Heart right ventricle (tissue), 16 donors: ENCODE results near the gene KLF2. TPM values are rescaled to one million over a fixed set of nuclear protein-coding genes. Genes with fewer than 3 reads are reported as not detected.

ENCODE experiments used
- ATAC-seq, 8 donors: fragments of 200-7000 bp; cut with Tn5 transposase; one replicate each; pipeline ENCODE4 v1.9.1; 2020; ENCODE audit warnings: mild to moderate bottlenecking in 8 of 8, moderate library complexity in 8 of 8, moderate number of reproducible peaks in 1 of 8
- DNase-seq, 2 donors: peaks; one replicate each; pipeline ENCODE4 v3.0.0-alpha.2; 2020
- H3K27ac ChIP-seq, 10 donors: fragments of 200-600 bp; sonication (generic) in 2 of 10; one replicate each; pipeline versions ENCODE4 v1.5.0 to v1.8.0; 2020 to 2022; ENCODE audit warnings: mild to moderate bottlenecking in 3 of 10
- H3K27me3 ChIP-seq, 7 donors: fragments of 200-600 bp; one replicate each; pipeline ENCODE4 v1.8.0; 2021 to 2022; ENCODE audit warnings: mild to moderate bottlenecking in 2 of 7
- H3K36me3 ChIP-seq, 9 donors: fragments of 200-600 bp; sonication (generic) in 1 of 9; one replicate each; pipeline versions ENCODE4 v1.5.0 to v1.8.0; 2020 to 2022; ENCODE audit warnings: mild to moderate bottlenecking in 2 of 9
- H3K4me1 ChIP-seq, 9 donors: fragments of 200-600 bp; sonication (generic) in 1 of 9; one replicate each; pipeline versions ENCODE4 v1.5.0 to v1.8.0; 2020 to 2022; ENCODE audit warnings: mild to moderate bottlenecking in 4 of 9
- H3K4me3 ChIP-seq, 10 donors: fragments of 200-600 bp; sonication (generic) in 2 of 10; one replicate each; pipeline versions ENCODE4 v1.5.0 to v1.8.0; 2020 to 2022; ENCODE audit warnings: mild to moderate bottlenecking in 7 of 10, moderate library complexity in 2 of 10
- H3K9me3 ChIP-seq, 11 donors: fragments of 200-600 bp in 10 of 11; sonication (generic) in 2 of 11; one replicate each; pipeline versions ENCODE4 v1.5.0 to v1.8.0; 2013 to 2022; ENCODE audit warnings: mild to moderate bottlenecking in 2 of 11, control low read depth in 1 of 11, moderate library complexity in 1 of 11
- WGBS, 2 donors: extraction: QIAGEN DNeasy Blood & Tissue Kit; methylation state at CpG; one replicate each; pipeline ENCODE4 v1.1.7; 2013; ENCODE audit warnings: inconsistent platforms in 1 of 2; 5-methylcytosine and 5-hydroxymethylcytosine counted together
- intact Hi-C, 10 donors: fragments of 100-400 bp; cut with DNase I; formaldehyde crosslinking; loops; one replicate each; pipeline versions ENCODE4 v1.11.1 to v1.14.2; 2022
- polyA plus RNA-seq, 2 donors: library from polyadenylated mRNA; stranded (reverse); fragments of 200-250 nt; gene quantifications; one replicate each; pipeline ENCODE4 v1.2.3, GENCODE V29; 2013
- total RNA-seq, 10 donors: library from RNA; stranded (reverse); fragmentation: NEBNext Ultra II Directional in 3 of 10; extraction: Animal tissue kit (Norgen Biotek cat#: 25700) in 3 of 10; gene quantifications; one replicate each; pipeline versions ENCODE4 v1.2.1 to v1.2.4, GENCODE V29; 2021 to 2023
- TF ChIP-seq, protein P1 (sequence below), 9 donors: fragments of 200-600 bp; sonication (generic) in 2 of 9; IDR thresholded peaks; one replicate each; pipeline versions ENCODE4 v1.5.0 to v1.8.0; 2021 to 2022; ENCODE audit warnings: antibody characterized with exemption in 9 of 9, mild to moderate bottlenecking in 5 of 9, moderate library complexity in 1 of 9
- donor health status: Arrhythmogenic right ventricular cardiomyopathy.
- donor health status: ischemic (EF 13 %, LVEDD 7.1; RV severe dilation, severe dysfunction).
- donor health status: healthy with polysubstance abuse.
- donor health status: DM: no; HTN: yes; CAD: no.
- donor health status: DM: no; HTN: no; CAD: no.
- donor health status: ischemic (EF 25% LVEDD 6.9; RV normal size, moderate dysfunction).
- donor health status: ischemic (EF 25% LVEDD 5.7; RV mildly dilated, moderate dysfunction).
- donor health status: healthy.
- donor health status: DM: yes; HTN: yes; CAD: no.
- donor health status: Ischemic cardiomyopathy.
- donor health status: ischemic (EF 35%, LVEDD 5.7; RV mildly dilated, moderate dysfunction).
- donor health status: nonischemic (EF 11% LVEDD 7.7; RV severe dilation, severe dysfunction).
- donor health status: DM: yes; HTN: yes; CAD: no.
- donor health status: PGD.
- donor health status: ischemic (EF 29% LVEDD 5.4; RV normal size, mild dysfunction).
- donor health status: nonischemic (EF 23%, LVEDD 6.1; RV moderate dilation, normal function).

KLF2 gene
- total and polyA plus RNA-seq, 12 donors: 22.4 to 76.2 (median 50.4) TPM

DNA sequence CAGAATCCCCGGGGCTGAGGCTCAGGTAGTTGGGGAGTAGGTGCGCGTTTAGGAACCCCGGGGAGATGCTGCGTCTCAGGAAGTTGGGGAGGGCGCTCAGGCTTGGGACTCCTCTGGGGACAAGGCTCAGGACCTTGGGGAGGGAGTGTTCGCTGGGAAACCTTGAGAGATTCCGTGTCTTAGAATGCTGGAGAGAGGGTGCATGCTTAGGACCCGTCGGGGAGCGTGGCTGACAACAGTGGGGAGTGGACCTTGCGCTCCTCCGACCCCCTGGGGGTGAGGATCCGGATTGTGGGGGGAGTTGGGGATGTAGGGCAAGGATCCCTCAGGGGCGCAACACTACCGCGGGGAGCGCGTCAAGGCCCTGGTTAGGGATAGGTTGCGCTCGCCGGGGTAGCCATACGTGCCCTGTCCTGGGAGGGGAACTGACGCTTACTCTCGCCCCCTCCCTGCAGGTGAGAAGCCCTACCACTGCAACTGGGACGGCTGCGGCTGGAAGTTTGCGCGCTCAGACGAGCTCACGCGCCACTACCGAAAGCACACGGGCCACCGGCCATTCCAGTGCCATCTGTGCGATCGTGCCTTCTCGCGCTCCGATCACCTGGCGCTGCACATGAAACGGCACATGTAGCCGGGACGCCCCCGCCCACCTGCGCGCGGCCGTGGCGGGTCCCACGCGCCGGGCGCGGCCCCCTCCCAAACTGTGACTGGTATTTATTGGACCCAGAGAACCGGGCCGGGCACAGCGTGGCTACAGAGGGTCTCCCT, 2.0 kb downstream of the KLF2 start:
- no peaks in the 10 kb centered on the region for H3K27me3 ChIP-seq
- H3K36me3 ChIP-seq: peaks cover 4 to 35% (median 25%) of the 10 kb centered on the region in 9 donors
- H3K4me1 ChIP-seq: peaks cover 0 to 59% (median 38%) of the 10 kb centered on the region in 9 donors
- H3K27ac ChIP-seq: peak overlapping the region; percentile 93 to 99 (median 97)
- TF ChIP-seq, protein P1, sequence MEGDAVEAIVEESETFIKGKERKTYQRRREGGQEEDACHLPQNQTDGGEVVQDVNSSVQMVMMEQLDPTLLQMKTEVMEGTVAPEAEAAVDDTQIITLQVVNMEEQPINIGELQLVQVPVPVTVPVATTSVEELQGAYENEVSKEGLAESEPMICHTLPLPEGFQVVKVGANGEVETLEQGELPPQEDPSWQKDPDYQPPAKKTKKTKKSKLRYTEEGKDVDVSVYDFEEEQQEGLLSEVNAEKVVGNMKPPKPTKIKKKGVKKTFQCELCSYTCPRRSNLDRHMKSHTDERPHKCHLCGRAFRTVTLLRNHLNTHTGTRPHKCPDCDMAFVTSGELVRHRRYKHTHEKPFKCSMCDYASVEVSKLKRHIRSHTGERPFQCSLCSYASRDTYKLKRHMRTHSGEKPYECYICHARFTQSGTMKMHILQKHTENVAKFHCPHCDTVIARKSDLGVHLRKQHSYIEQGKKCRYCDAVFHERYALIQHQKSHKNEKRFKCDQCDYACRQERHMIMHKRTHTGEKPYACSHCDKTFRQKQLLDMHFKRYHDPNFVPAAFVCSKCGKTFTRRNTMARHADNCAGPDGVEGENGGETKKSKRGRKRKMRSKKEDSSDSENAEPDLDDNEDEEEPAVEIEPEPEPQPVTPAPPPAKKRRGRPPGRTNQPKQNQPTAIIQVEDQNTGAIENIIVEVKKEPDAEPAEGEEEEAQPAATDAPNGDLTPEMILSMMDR (IDR thresholded peaks at IDR 0.05): peak in 1 of 9 donors; percentile 5
- no peaks in the 10 kb centered on the region for H3K9me3 ChIP-seq
- ATAC-seq (peak in 2 of 8 donors; percentile 4 to 5), DNase-seq (no peak)
- H3K4me3 ChIP-seq: peak overlapping the region; percentile 61 to 96 (median 87)
- intact Hi-C loops: loop anchor here in 5 of 10 donors (2.0 to 10.0 kb wide), 5 partner anchors 48 to 79 kb away; no protein-coding TSS in a partner anchor
- WGBS, 2 donors: 51 to 53% methylated on average over 56 to 58 of the region's 58 CpGs

DNA sequence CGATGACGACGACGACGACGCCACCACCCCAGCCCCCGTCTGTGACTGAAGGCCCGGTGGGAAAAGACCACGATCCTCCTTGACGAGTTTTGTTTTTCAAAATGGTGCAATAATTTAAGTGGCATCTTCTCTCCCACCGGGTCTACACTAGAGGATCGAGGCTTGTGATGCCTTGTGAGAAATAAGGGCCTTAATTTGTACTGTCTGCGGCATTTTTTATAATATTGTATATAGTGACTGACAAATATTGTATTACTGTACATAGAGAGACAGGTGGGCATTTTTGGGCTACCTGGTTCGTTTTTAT, 2.5 kb downstream of the KLF2 start:
- Histone ChIP-seq H3K4me3 (peak overlapping the region; percentile 61 to 96 (median 87)), H3K4me1 (peaks cover 0 to 65% (median 38%) of the 10 kb centered on the region in 9 donors), H3K36me3 (peaks cover 4 to 35% (median 25%) of the 10 kb centered on the region in 9 donors), H3K27ac (peak overlapping the region; percentile 93 to 99 (median 97)), H3K27me3 (no peaks in the 10 kb centered on the region), H3K9me3 (no peaks in the 10 kb centered on the region)
- ATAC-seq (no peak), DNase-seq (no peak)
- intact Hi-C loops: loop anchor here in 5 of 10 donors (2.0 to 10.0 kb wide), 5 partner anchors 48 to 80 kb away; no protein-coding TSS in a partner anchor
- TF ChIP-seq, protein P1 (IDR thresholded peaks at IDR 0.05): no peak
- WGBS, 2 donors: 54 to 66% methylated on average over 14 of the region's 14 CpGs

DNA sequence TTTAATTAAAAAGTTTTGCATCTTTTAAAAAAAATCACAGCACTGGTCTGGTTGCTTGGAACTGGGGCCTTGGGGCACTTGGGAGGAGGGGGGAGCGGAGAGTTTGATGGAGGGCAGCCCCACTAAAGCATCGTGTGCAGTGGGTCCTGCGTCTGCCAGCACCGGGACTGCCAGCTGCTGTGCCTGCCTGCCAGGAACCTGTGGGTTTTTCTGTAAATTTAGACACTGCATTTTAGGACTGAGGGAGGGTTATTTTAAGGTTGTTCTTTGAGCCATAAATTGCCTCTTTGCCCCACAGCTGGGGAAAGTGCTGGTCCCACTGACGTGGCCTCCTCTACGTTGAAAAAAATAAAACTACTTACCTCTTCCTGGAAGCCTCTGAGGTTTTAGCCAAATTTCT, 2.9 kb downstream of the KLF2 start:
- H3K36me3 ChIP-seq: peaks cover 4 to 35% (median 25%) of the 10 kb centered on the region in 9 donors
- H3K4me3 ChIP-seq: peak overlapping the region; percentile 61 to 96 (median 87)
- H3K27ac ChIP-seq: peak overlapping the region; percentile 93 to 99 (median 97)
- 37% methylated on average over 6 of the region's 6 CpGs for WGBS, 2 donors
- ATAC-seq: no peak
- intact Hi-C loops: loop anchor here in 5 of 10 donors (2.0 to 10.0 kb wide), 5 partner anchors 47 to 80 kb away; no protein-coding TSS in a partner anchor
- H3K9me3 ChIP-seq: no peaks in the 10 kb centered on the region
- DNase-seq: no peak
- H3K27me3 ChIP-seq: no peaks in the 10 kb centered on the region
- TF ChIP-seq, protein P1 (IDR thresholded peaks at IDR 0.05): no peak
- H3K4me1 ChIP-seq: peaks cover 0 to 66% (median 38%) of the 10 kb centered on the region in 9 donors

DNA sequence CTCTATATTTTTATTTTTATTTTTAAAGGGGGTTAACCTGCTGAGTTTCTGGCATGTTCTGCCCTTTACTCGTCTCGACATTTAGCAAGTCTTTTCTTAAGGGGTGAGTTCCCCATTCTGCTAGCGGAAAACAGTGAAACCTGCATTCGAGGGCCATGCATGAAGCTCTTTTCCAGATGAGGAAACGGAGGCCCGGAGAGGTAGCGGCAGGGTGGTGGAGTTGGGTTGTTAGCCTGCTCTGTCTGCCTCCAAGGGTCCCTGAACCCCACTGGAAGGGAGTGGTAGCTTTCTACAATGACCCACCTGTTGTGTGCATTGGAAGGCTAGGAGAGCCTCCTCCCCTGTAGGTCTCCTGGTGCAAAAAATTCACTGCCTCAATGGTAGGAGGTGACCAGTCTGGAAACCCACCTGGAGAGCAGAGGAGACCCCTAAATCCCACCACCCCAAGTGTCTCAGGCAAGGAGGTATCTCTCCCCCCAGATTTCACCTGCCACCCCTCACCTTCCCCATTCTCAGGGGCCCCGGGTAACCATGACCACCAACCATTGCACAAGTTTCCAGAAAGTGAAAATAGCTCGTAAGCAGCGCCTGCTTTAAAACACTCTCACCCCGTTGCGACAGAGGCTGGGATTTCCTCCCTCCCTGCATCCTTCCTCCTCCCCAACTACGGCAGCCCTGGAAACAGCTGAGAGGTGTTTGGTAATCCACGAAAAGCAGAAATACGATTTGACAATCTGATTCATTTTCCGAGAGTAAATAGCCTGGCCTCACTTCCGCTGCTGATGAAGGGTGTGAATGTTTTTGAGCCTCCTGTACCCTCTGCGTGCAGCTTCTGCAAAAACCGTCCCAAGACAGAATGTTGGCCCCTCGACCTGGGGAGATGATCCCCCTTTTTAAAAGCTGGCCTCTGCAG, 3.5 kb downstream of the KLF2 start:
- ATAC-seq: peak in 6 of 8 donors; percentile 1 to 29 (median 14)

More for the DNA sequence above, 3.5 kb downstream of the KLF2 start:
- H3K36me3 ChIP-seq: peaks cover 4 to 35% (median 25%) of the 10 kb centered on the region in 9 donors
- peak overlapping the region; percentile 93 to 99 (median 97) for H3K27ac ChIP-seq
- TF ChIP-seq, protein P1 (IDR thresholded peaks at IDR 0.05): no peak
- DNase-seq: peak; percentile 56 to 78
- H3K27me3 ChIP-seq: no peaks in the 10 kb centered on the region
- WGBS, 2 donors: 43 to 52% methylated on average over 20 of the region's 20 CpGs
- H3K4me3 ChIP-seq: peak overlapping the region; percentile 61 to 96 (median 87)
- H3K4me1 ChIP-seq: peaks cover 0 to 66% (median 38%) of the 10 kb centered on the region in 9 donors
- no peaks in the 10 kb centered on the region for H3K9me3 ChIP-seq
- intact Hi-C loops: loop anchor here in 5 of 10 donors (2.0 to 10.0 kb wide), 5 partner anchors 47 to 81 kb away; no protein-coding TSS in a partner anchor
